GM19452 (cell line): Measurements from ENCODE around the gene TYSND1.
"Not testable (repeated sequence)": the region's sequence is repeated elsewhere in the genome, so short reads cannot be mapped to it uniquely, and the experiment has no call there.

Source experiments
- ATAC-seq: cut with Tn5 transposase; IDR thresholded peaks from one replicate; pipeline ENCODE4 v1.9.1; 2021; ENCODE audit not compliant: unreplicated experiment

The TYSND1 gene

DNA sequence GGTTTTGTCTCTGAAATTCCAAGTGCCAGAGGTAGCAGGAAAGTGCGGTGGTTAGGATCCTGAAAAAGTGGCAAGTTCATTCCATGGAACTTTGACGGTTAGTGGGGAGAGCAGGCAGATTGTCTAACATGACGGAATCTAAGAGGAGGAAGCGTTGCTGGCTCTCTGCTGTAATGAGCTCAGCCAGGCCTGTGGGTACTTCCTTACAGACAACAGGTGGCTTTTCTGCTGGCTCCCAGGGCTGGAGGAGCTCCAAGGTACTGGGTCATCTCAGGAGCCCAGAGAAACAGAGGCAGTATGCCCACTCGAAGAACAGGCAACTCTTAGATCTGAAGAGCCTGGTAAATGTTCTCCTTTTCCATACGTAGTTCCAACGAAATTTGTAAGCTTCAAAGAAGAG, 10.8 kb downstream of the TYSND1 start:
- ATAC-seq = no peak

DNA sequence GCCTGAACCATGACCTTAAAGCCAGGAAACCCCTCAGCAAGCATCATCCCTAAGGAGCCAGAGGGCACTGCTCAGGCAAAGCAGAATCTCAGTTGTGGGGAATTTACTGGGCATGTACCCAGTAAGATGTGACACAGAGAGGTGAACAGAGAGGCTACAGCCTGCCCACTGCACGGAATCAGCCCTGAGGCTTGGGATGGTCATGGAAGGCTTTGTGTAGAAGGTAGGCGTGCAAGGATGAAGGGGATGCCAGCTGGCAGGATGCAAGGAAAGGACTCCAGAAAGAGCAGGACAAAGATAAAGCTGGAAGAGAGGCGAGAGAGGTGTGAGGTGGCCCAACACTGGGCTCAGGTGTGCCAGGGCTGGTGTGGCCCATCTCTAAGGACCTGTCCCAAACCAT, 11.5 kb downstream of the TYSND1 start:
- ATAC-seq = no peak

DNA sequence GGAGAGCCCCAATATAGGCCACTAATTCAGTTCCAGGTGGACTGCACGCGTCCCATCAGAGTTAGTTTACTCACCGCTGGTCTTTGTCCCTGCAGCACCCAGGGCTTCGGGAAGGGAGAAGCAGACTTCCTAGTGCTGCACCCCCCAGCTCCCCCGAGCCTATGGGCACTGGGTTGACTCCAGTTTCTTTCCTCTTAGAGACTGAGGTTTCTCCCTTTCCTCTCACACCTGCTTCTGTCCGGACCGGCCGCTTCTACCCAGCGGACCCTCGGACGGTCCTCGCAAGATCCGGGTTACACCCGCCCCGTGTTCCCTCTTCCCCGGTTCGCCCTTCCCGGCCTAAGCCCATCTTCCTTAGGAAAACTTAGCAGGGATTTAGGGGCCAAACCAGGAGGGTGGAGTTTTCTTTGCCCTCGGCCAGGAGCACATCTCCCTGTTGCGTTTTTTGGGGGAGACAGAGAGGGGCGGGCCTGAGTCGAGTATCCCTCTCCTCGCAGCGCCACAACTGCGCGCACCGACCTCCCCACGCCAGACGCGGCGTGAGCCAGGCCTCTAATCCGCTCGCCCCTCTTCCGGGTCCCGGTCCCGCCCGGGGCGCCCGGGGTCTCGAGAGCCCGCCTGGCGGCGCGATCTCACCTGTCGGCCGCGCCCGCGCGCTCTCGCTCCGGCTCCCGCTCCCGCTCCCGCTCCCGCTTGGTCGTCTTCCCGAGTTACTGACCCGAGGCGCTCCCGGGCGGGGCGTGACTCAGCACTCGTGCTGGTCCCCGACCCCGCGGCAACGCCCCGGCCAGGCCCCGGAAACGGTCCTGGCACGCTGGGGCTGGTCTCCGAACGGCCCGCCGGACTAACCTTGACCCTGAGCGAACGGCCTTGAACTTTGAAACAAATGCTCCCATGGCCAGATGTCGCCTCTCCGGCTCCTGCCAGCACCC, 14.1 kb downstream of the TYSND1 start, which contains the start of gene AIFM2:
TSS of gene AIFM2 (minus strand) at position 728 of the 932 bp plus-strand sequence. CDS start 8,741 bp downstream, outside the sequence.
- ATAC-seq = peak; percentile 70

DNA sequence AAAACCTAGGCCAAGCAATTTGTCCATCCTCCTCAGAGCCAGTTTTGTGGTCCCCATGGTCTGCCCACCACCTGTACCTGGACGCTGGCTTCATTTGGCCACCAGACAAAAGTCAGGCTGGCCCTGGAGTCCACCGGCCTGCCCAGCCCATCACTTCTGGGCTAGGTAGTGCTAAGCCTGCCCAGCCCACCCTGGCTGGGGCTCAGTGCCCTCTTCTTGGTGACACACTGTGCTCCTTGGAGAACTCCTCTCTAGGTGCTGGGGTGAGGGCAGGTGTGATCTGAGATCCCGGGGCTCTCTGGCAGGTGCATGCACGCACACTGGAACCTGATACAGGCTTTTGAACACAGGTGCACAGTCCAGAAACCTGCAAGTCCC, 15.0 kb downstream of the TYSND1 start:
- no peak for ATAC-seq

DNA sequence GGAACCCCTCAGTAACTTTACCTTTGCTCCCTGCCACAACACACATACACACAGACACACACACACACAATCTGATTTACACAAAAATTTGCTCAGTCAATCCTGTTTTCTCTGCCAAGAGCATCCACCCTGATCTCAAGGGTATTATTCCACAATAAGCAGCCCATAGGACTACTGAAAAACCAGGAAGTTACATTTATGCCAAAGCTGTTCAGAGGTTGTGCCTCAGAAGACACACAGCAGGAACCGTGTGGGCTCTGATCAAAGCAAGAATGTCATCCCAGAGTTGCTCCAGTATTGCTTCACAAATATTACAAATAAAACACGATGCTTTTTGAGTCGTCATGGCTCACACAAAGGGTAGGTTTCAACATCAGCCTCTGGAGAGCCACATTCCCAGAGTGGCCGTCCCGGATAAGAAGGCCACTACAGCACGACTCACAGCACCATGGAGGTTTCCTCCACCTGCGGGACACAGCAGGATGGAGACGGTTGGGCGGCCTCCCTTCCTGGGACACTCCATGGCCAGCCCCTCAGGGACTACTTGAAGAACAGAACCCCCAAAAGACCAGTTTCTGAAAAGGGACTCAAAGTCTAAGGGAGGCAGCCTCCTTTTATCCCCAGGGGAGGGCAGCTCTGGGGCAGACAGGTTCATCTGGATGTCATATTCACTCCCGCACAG, 15.5 kb downstream of the TYSND1 start:
- ATAC-seq = no peak

DNA sequence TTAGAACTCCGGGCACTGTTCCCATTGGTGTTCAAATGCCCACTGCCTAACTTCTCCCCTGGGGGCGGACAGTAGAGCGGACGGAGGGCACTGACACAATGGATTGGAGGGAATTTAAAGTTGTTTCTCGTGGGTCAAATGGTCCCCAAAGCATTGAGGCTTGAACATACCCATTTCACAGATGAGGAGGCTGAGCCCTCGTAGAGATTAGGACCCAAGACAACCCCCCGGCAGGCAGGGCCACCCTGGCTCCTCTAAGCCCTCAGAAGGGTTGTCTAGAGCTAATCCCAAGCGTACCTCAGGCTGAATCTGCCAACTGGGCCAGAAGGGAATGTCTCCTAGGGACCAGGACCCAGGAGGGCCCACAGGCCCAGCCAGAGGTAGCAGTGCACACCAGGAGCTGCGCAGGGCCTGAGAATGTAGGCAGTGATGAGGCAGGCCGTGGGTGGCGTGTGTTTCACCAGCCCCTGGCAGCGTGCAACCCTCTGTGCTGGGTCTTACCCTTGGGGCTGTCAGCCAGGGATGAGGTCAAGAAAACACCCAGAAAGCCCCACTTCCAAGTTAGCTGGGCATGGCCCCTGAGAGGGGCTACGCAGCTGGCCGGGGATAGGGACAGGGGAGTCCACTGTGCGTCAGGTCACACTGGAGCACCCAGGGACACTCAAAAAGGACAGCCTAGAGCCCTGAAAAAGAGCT, 19.7 kb downstream of the TYSND1 start:
- no peak for ATAC-seq

DNA sequence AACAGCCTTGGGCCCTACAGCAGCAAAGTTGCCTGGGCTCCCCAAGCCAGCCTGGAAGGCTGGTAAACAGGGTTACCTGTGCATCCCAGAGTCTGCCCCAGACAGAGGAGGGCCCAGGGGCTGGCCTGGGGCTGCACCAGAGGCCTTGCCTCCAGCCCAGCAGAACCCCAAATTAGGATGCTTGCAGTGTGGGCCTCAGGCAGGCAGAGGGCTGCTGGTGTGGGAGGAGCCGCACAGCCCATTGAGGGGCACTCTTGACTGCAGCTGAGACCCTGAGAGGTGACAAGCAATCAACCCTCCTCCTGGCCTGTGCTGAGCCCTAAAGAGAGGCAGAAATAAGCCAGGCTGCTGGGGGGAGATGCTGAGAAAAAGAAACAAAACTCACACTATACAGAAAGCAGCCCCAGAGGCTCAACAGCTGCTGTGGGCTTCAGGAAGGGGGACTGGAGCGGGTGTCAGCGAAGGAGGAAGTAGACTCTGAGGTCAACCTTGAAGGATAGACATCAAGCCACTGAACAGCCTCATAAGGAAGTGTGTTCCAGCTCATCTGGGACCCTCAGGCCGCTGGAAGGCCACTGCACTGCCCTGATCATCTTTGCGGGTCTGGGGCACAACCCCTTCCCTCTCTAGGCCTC, 20.5 kb downstream of the TYSND1 start:
- ATAC-seq = no peak

DNA sequence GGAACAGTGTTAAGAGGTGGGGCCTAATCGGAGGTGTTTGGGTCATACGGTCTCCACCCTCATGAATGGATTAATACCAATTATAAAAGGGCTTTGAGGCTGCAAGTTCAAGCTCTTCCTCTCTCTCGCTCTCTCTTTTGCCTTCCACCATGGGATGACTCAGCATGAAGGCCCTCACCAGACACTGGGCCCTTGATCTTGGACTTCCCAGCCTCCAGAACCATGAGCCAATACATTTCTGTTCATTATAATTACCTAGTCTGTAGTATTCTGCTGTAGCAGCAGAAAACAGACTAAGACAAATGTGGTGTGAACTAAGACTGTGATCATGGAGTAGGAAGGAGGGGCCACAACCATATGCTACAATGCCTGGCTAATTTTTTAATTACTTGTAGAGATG, 21.6 kb downstream of the TYSND1 start:
- ATAC-seq = no peak

DNA sequence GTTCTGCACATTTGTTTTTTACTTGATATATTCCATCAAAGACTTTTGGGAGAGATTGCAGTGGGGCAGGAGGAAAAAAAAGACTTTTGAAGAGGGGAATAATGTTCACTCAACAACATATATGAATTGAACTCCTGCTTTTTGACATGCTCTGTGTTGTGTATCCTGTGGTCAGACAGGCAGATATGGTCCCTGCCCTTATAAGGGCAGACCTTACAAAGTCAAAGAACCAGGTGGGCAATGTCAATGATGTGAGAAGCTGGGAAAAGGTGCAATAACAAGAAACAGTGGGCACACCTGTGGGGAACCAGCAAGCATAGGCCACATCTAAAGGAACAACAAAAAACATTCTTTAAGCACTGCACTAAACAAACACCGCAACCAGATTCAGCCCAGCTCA, 22.1 kb downstream of the TYSND1 start:
- no peak for ATAC-seq

DNA sequence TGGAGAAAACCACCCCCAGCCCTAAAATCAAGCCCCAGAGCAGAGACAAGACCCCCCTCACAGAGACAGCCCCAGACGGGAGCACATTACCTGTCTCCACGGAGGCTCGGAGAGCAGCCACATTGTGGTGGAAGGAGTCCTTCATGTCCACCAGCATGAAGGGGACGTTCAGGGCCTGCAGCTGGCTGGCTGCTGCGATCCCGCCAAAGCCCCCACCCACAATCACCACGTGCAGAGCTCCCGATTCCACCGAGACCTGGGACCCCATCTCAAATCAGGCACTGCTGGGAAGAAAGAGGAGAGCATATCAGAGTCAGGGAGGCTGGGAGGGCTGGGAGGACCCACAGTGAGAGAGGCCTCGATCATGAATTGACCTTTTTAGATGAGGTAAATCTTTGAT, 22.7 kb downstream of the TYSND1 start:
- ATAC-seq = no peak

DNA sequence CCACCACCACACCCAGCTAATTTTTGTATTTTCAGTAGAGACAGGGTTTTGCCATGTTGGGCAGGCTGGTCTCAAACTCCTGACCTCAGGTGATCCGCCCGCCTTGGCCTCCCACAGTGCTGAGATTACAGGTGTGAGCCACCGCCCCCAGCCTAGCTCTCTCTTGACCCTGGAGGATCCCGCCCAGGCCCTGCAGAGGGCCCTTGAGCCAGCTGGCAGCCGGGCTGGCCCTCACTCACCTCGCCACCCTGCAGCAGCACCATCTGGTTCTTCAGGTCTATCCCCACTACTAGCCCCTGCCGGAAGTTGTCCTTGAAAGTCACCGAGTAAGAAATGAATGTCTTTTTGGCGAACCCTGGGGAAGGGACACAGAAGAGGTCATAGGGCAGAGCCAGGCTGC, 23.3 kb downstream of the TYSND1 start:
- not testable (repeated sequence) for ATAC-seq

DNA sequence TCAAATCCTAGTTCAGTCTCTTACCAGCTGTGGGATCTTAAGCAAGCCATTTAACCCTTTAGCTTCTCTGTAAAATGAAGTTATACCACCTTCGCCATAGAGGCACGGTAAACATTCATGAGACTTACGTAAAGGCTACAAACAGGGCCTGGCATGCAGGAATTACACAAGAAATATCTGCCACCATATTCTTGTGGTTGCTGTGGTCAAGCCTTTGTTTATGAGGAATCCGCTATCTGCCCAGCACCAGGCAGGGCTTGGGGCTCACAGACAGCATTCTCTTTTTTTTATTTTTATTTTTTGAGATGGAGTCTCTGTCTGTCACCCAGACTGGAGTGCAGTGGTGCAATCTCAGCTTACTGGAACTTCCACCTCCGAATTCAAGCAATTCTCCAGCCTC, 23.8 kb downstream of the TYSND1 start:
- no peak for ATAC-seq

DNA sequence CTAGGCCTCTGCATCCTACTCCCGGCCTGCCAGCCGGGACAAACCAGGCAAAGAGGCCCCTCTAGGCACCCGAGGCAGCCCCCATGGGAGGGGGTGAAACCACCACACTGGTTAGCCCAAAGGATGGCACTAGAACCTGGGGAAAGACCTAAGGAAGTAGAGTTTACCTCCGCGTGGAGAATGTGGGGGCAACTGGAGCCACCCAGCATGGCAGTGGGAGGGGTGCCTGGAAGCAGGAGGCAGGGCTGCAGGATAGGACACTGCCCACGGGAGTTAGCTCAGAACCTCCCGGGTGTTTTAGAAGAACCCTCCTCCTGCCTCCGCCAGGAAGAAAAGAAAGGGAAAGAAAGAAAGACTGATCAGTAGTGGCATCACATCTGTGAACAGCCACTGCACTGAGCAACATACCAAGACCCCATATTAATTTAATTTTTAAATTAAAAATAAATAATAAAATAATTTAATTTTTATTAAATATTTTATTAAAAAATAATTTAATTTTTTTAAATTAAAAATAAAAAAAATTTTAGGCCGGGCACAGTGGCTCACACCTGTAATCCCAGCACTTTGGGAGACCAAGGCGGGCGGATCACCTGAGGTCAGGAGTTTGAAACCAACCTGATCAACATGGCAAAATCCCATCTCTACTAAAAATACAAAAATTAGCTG, 25.1 kb downstream of the TYSND1 start:
- no peak for ATAC-seq

DNA sequence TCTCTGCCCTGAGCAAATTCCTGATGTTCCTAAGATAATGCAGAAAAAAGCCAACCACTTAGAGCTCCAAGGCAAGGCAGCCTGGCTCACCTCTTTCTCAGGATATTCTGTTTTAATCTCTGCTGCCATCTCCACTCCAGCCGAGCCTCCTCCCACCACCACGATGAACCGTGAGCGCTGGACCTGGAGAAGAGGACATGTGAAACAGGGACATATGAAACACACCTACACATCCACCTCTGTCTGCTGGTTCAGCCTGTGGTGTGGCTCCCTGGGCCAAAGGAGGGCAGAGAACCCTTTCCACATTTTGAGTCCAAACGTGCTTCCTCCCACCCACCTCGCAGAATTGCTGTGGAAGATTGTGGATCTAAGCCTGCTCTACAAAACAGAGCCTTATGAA, 26.1 kb downstream of the TYSND1 start:
- ATAC-seq = no peak

DNA sequence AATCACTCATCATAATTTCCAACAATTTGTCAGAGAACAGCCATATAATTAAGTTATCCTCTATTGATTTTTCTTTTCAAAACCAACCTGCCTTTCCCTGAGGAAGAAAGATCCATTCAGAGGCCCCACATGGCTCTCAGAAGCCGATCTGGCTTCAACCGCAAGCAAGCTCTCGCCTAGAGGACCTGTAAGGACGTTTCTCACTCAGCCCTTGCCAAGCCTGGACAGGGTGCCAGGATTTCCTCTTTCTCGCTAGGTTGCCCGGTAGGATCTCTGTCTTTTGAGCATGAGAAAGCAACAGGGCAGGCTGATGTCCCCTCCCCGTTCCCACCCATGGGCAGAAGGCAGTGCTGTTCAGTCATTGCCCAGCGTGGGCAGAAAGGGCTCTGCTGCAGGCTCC, 26.9 kb downstream of the TYSND1 start:
- ATAC-seq = no peak

DNA sequence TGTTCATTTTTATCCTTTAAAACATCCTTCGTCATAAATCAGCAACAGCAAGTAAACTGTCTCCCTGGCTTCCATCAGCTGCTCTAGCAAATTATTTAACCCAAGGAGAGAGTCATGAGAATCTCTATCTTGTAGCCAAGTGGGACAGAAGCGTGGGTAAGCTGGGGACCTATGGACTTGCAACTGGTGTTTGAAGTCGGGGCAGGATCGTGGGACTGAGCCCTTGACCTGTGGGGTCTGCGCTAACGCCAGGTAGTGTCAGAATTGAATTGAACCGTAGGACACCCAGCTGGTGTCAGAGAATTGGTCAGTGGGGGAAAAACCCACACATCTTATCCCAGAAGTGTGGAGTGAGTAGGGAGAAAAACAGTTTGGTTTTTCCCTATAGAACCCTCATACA, 27.3 kb downstream of the TYSND1 start:
- ATAC-seq = no peak

DNA sequence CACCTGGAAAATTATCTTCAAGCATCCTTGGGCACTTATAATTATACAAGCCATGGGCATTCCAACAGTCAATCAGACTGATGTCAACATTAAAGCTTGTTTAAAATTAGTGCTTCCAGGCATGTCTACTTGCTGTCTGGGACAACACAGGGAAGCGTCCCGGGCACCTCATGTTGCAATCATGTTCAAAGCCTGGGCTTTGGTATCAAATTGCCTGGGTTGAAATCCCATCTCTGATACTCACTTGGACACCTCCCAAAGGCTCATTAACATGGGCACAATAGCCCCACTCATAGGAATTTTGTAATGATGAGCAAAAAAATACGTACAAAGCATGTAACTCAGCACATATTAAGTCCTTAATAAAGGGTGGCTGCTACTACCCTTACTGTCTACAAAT, 28.3 kb downstream of the TYSND1 start:
- no peak for ATAC-seq

DNA sequence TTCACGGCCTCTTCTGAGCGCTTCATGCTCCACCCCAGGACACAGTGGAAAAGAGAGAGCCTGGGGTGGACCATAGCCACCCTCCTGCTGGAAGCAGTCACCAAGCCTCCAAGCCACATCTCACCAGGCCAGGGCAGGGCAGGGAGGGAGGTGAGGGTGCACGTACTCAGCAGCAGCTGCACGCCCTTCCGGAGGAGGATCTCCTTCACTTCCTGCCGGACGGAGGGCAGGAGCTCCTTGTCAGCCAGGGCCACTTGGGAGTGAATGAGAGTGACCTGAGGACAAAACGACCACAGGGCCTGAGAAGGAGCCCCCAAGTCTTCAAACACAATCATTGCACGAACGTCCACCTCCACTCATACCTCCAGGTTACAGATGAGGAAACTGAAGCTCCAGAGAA, 28.9 kb downstream of the TYSND1 start:
- no peak for ATAC-seq

DNA sequence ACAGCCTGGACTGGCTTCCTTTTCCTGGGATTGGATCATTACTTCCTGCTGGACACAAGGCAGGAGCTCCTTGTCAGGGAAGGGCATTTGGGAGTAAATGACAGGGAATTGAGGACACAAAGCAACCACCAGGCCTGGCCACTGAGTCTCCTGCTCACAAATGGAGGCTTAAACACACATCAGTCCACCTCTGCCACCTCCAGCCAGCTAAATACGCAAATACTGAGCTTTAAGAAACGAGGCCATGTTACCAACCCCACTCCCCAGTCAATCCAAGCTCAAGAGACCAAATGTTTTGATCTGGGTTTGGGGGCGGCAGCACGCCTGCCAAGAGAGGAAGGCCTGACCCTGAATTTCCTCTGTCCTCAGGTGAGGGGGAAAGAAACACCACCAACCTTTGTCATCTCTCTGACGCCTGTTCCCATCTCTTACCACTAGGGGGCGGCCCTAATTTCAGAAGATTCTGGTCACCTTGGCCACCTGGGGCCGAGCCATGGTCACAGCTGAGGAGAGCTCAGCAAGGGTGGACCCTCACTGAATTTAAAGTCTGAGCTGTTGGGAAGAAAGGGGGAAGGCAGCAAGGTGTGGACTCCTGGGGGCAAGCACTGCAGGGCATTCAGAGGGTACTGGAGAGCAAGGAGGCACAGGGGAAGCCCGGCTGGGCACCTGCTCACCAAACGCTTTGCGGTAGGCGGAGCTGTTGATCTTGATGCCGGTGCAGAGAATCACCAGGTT, 30.4 kb downstream of the TYSND1 start:
- ATAC-seq = no peak

DNA sequence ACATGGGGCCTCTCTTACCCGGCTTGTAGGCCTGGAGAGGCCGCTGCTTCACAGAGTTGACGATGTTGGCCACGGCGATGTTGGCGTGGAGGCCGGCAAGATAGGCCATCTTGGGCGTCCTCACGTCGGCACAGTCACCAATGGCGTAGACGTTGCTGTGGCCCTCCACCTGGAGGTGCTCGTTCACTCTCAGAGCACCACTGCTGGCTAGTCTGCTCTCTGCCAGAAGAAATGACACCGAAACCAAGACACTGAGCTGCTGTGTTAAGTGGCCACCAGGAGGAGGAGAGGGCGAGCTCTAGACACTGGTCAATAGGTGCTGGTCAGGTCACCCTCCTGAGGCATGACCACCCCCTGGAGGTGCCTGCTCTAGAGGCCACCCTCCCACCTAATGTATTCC, 31.6 kb downstream of the TYSND1 start:
- ATAC-seq = no peak
